Measurements from ENCODE around the gene MYH9.

DNA sequence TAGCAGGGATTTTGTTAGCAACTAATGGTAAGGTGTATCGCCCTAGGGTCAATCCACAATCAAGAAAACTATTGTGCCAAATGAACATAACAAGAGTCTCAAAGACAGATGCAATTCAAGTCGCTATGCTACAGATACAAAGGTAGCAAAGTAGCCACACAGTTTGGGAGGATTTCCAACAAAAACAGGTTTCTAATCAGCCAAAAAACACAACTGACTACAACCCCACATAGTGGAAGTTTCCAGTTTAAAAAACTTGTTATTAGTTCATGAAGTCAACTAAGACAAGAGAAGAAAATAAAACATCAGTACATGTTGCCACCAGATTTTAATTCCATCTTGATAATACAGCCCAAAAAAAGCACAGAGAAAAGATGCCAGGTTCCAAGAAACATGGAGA is 38.0 kb downstream of the MYH9 start:
- TF ChIP-seq EZH2 (IDR thresholded peaks at IDR 0.05; ENCODE audit: borderline replicate concordance, low read length): no peak
- TF ChIP-seq, protein P1, sequence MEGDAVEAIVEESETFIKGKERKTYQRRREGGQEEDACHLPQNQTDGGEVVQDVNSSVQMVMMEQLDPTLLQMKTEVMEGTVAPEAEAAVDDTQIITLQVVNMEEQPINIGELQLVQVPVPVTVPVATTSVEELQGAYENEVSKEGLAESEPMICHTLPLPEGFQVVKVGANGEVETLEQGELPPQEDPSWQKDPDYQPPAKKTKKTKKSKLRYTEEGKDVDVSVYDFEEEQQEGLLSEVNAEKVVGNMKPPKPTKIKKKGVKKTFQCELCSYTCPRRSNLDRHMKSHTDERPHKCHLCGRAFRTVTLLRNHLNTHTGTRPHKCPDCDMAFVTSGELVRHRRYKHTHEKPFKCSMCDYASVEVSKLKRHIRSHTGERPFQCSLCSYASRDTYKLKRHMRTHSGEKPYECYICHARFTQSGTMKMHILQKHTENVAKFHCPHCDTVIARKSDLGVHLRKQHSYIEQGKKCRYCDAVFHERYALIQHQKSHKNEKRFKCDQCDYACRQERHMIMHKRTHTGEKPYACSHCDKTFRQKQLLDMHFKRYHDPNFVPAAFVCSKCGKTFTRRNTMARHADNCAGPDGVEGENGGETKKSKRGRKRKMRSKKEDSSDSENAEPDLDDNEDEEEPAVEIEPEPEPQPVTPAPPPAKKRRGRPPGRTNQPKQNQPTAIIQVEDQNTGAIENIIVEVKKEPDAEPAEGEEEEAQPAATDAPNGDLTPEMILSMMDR (conservative IDR thresholded peaks at IDR 0.05 in 1 of 2, IDR thresholded peaks at IDR 0.05 in 1 of 2; ENCODE audit: extremely low read depth in 1 of 2, insufficient read depth in 1 of 2, low read depth in 1 of 2, low read length in 2 of 2): no peak

Data from mammary epithelial cell (primary cell).